A673 (cell line): ENCODE data around the gene RPUSD4.

Experiments used
- CTCF ChIP-seq: fragments of 300-800, 200-600 bp; sonication (generic); conservative IDR thresholded peaks from 2 replicates; pipeline ENCODE4 v1.5.1; 2017; ENCODE audit warnings: low read depth, mild to moderate bottlenecking, antibody characterized with exemption, low read length, moderate library complexity, mixed read lengths
- EZH2 ChIP-seq: fragments of 200-600 bp; sonication (generic); IDR thresholded peaks from 2 replicates; pipeline ENCODE4 v1.6.1; 2017; ENCODE audit warnings: borderline replicate concordance, low read depth, mild to moderate bottlenecking, mixed read lengths, antibody characterized with exemption, low read length; ENCODE audit not compliant: poor library complexity, severe bottlenecking

- TF ChIP-seq CTCF: no peak
- TF ChIP-seq EZH2: no peak
These were observed 6.1 kb downstream of the RPUSD4 start for GRCh38 chr11:126205359-126205758.
